Karpas-422 (cell line): ENCODE results near the gene NGEF. TPM values are rescaled to one million over a fixed set of nuclear protein-coding genes. Genes with fewer than 3 reads are reported as not detected.

Experiments used
- DNase-seq: peaks from one replicate; pipeline ENCODE4 v3.0.0-alpha.2; 2015
- H2AFZ ChIP-seq: fragments of 200-600 bp; sonication (generic); 2 replicates; pipeline ENCODE4 v1.6.1; 2014; ENCODE audit warnings: antibody characterized with exemption, low read length, mixed read lengths
- H3K27ac ChIP-seq: fragments of 200-600 bp; sonication (generic); 2 replicates; pipeline ENCODE4 v1.5.1; 2014; ENCODE audit warnings: mild to moderate bottlenecking, low read length, moderate library complexity
- H3K27me3 ChIP-seq: fragments of 200-600 bp; sonication (generic); 2 replicates; pipeline ENCODE4 v1.6.1; 2014; ENCODE audit warnings: low read length, mixed read lengths
- H3K36me3 ChIP-seq: fragments of 200-600 bp; sonication (generic); 2 replicates; pipeline ENCODE4 v1.6.1; 2014; ENCODE audit warnings: low read length, mixed read lengths; ENCODE audit not compliant: insufficient read depth
- H3K4me1 ChIP-seq: fragments of 200-600 bp; sonication (generic); 2 replicates; pipeline ENCODE4 v1.6.1; 2014; ENCODE audit warnings: mild to moderate bottlenecking, low read length, mixed read lengths
- H3K4me2 ChIP-seq: fragments of 200-600 bp; sonication (generic); 2 replicates; pipeline ENCODE4 v1.6.1; 2014; ENCODE audit warnings: low read length, low read depth, mild to moderate bottlenecking; ENCODE audit not compliant: poor library complexity, severe bottlenecking
- H3K4me3 ChIP-seq: fragments of 200-600 bp; sonication (generic); 2 replicates; pipeline ENCODE4 v1.5.1; 2014; ENCODE audit warnings: mild to moderate bottlenecking, antibody characterized with exemption, low read length, mixed read lengths
- H3K79me2 ChIP-seq: fragments of 200-600 bp; sonication (generic); 2 replicates; pipeline ENCODE4 v1.6.1; 2014; ENCODE audit warnings: mild to moderate bottlenecking, low read length, mixed read lengths
- H3K9ac ChIP-seq: fragments of 200-600 bp; sonication (generic); 2 replicates; pipeline ENCODE4 v1.6.0; 2014; ENCODE audit warnings: low read length
- H3K9me2 ChIP-seq: fragments of 200-600 bp; sonication (generic), shearing (Covaris generic); replicated peaks from 2 replicates; pipeline ENCODE4 v1.6.0; 2014; ENCODE audit warnings: mild to moderate bottlenecking, low read length, moderate library complexity; ENCODE audit not compliant: insufficient read depth
- H3K9me3 ChIP-seq: fragments of 300-700, 200-600 bp; sonication (generic); 2 replicates; pipeline ENCODE4 v1.6.1; 2014; ENCODE audit warnings: low read length, mixed read lengths
- H4K20me1 ChIP-seq: fragments of 200-600 bp; sonication (generic); 2 replicates; pipeline ENCODE4 v1.6.1; 2014; ENCODE audit warnings: mild to moderate bottlenecking, antibody characterized with exemption, low read length, low read depth; ENCODE audit not compliant: insufficient read depth
- total RNA-seq: library from RNA; depleted of rRNA; stranded (reverse); fragments of >200 nt; shearing (Covaris generic); gene quantifications from 2 replicates; pipeline ENCODE4 v1.2.3, GENCODE V29; 2014; ENCODE audit warnings: low replicate concordance

NGEF gene
- total RNA-seq, 1 experiment from 2014 or later, result not detected

DNA sequence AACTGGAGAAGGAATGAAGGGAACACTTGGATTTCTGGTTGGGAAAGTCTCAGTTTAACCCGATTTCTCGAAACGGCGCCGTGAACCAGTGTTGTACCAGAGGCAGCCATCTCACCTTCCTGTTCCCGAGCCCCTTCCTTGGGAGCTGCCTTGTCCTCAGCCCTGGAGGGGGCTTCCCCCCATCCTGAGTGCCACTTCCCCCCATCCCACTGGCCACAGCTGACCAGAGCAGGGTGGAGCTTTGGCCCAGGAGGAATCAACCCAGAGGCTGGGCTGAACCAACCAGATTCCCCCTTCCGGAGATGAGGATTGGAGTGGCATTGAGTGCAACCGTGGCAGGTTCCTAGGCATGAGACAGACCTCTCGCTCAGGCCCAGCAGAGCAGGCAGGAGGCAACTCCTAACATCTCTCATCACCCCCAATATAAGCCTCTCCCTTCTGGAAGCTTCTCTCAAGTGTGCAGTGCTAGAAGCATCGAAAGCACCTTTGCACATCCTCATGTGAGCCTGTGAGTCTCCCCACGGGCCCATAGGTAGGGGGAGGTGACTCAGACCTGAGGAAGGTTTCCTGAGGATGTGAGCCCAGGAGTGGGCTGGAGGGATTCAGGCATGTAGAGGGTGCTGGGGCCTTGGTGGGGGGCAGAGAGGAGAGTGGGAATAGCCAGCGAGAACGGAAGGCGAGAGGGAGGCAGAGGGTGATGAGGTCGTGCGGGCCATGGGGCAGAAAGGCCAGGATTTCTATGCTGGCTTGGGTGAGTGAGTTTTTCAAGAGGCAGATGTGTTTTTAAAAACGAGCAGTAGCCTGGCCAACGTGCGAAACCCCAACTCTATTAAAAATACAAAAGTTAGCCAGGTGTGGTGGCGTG is 11.9 kb downstream of the NGEF start:
- Histone ChIP-seq H3K79me2 (no peaks in the 10 kb centered on the region), H3K9ac (no peak overlapping the region), H3K27me3 (no peaks in the 10 kb centered on the region), H3K36me3 (no peaks in the 10 kb centered on the region), H4K20me1 (no peaks in the 10 kb centered on the region), H3K27ac (no peak overlapping the region), H3K9me2 (no peaks in the 10 kb centered on the region), H3K4me2 (no peak overlapping the region), H3K4me3 (no peak overlapping the region), H3K4me1 (no peaks in the 10 kb centered on the region), H3K9me3 (no peaks in the 10 kb centered on the region), H2AFZ (no peak overlapping the region)
- DNase-seq, result no peak

DNA sequence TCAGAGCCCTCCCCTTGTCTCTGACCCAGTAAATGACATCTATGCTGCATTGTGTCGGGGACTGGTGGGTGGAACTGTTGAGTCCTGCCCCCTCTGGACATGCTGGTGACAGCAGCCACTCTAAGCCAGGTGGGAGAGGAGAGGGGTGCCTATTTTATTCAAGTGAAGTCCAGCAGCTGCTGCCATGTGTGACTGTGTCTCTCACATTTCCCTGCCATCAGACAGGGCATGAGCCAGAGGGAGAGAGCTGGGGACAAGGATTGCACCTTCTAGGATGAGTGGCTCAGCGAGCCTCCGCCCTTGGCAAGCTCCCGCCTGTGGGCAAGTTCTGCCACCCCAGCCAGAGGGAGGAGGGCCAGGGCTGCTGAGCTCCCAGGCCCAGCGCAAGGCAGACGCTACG is 13.7 kb downstream of the NGEF start:
- Histone ChIP-seq H3K4me1 (no peaks in the 10 kb centered on the region), H3K27me3 (no peaks in the 10 kb centered on the region), H4K20me1 (no peaks in the 10 kb centered on the region), H3K9me2 (no peaks in the 10 kb centered on the region), H3K4me3 (no peak overlapping the region), H2AFZ (no peak overlapping the region), H3K9ac (no peak overlapping the region), H3K27ac (no peak overlapping the region), H3K4me2 (no peak overlapping the region), H3K9me3 (no peaks in the 10 kb centered on the region), H3K36me3 (no peaks in the 10 kb centered on the region), H3K79me2 (no peaks in the 10 kb centered on the region)
- peak; percentile 62 for DNase-seq

DNA sequence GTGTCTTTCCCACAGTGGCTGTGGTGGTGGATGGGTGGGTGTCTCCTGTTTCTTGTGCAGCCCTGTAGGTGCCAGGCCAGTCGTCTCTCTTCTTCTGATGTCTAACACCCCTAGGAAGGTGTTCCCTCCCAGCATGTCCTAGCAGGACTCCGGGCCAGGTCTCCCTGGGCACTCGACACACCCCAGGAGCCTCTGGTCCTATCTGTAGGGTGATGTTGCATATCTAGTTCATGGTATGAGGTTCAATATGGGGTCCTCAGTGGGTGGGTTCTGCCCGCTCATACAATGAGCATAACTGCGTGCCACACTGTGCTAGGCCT is 14.4 kb downstream of the NGEF start:
- H2AFZ ChIP-seq, result no peak overlapping the region
- no peak overlapping the region for H3K27ac ChIP-seq
- no peaks in the 10 kb centered on the region for H3K9me3 ChIP-seq
- no peak overlapping the region for H3K4me2 ChIP-seq
- H3K79me2 ChIP-seq, result no peaks in the 10 kb centered on the region
- H4K20me1 ChIP-seq, result no peaks in the 10 kb centered on the region
- no peak overlapping the region for H3K9ac ChIP-seq
- no peak for DNase-seq
- H3K9me2 ChIP-seq, result no peaks in the 10 kb centered on the region
- H3K4me3 ChIP-seq, result no peak overlapping the region
- H3K36me3 ChIP-seq, result no peaks in the 10 kb centered on the region
- no peaks in the 10 kb centered on the region for H3K4me1 ChIP-seq
- H3K27me3 ChIP-seq, result no peaks in the 10 kb centered on the region

DNA sequence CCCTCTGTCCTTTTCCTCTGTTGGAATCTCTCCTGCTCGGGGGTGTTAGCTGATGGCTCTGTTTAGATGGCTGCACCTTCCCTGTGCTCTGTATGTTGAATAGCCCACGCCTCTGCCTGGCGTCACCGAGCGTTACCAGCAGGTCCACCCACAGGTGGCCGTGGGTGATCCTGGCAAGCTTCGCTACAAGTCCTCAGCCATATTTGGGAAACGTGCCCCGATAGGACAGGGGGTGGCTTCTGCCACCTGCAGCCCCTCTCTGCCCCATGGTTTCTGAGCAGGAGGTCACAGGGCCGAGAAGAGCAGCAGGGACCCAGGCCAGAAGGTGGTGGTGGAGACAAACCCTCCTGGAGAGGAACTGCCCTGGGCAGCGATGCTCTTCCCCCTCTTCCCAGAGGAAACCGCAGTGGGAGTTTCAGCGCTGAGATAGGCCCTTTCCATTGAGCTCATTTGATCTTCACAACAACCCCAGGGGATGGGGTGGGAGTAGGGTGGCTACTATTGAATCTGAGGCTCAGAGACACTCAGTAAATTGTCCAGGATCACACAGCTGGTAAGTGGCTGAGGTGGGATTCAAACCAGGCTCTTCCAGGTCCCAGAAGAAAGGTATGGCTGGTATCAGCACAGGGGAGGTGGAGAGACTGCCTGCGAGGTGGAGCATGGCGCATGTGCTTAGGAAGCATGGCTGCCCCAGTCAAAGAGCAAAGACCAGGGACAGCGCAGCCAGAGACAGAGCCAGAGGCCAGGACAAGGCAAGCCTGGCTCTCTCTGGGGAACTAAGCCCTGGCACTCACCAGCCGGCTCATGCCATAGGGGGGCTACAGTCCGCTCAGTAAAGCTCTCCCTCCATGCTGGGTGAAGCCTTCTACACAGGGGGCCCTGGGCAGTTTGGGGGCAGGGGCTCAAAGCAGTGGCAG is 15.0 kb downstream of the NGEF start:
- H3K79me2 ChIP-seq, result no peaks in the 10 kb centered on the region
- H3K27me3 ChIP-seq, result no peaks in the 10 kb centered on the region
- H3K9me3 ChIP-seq, result no peaks in the 10 kb centered on the region
- H3K4me1 ChIP-seq, result no peaks in the 10 kb centered on the region
- no peaks in the 10 kb centered on the region for H3K36me3 ChIP-seq
- no peaks in the 10 kb centered on the region for H3K9me2 ChIP-seq
- DNase-seq, result no peak
- no peak overlapping the region for H3K4me3 ChIP-seq
- H3K4me2 ChIP-seq, result no peak overlapping the region
- H4K20me1 ChIP-seq, result no peaks in the 10 kb centered on the region
- no peak overlapping the region for H2AFZ ChIP-seq
- no peak overlapping the region for H3K27ac ChIP-seq
- H3K9ac ChIP-seq, result no peak overlapping the region

DNA sequence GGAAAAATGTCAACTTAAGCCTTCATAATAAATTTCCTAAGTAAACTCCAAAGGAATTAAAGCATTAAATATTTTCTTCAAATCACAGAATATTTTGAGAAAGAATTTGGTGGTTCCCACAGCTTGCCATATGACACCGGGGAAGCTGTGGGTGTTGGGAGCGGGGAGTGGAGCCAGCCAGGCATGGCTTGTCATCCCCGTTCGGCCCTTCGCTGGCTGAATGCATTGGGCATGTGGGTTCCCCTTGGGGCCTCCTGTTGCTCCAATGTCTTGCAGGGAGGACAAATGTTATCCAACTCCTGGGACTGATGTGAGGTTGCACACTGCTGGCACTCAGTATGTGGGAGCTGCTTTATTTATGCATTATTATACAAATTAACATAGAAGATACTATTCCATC is 18.6 kb downstream of the NGEF start:
- no peaks in the 10 kb centered on the region for H3K27me3 ChIP-seq
- H2AFZ ChIP-seq, result no peak overlapping the region
- H3K36me3 ChIP-seq, result no peaks in the 10 kb centered on the region
- H3K4me3 ChIP-seq, result no peak overlapping the region
- no peak overlapping the region for H3K4me2 ChIP-seq
- H3K9me2 ChIP-seq, result no peaks in the 10 kb centered on the region
- no peaks in the 10 kb centered on the region for H4K20me1 ChIP-seq
- no peak for DNase-seq
- no peaks in the 10 kb centered on the region for H3K4me1 ChIP-seq
- no peak overlapping the region for H3K27ac ChIP-seq
- H3K79me2 ChIP-seq, result no peaks in the 10 kb centered on the region
- no peak overlapping the region for H3K9ac ChIP-seq
- H3K9me3 ChIP-seq, result no peaks in the 10 kb centered on the region

DNA sequence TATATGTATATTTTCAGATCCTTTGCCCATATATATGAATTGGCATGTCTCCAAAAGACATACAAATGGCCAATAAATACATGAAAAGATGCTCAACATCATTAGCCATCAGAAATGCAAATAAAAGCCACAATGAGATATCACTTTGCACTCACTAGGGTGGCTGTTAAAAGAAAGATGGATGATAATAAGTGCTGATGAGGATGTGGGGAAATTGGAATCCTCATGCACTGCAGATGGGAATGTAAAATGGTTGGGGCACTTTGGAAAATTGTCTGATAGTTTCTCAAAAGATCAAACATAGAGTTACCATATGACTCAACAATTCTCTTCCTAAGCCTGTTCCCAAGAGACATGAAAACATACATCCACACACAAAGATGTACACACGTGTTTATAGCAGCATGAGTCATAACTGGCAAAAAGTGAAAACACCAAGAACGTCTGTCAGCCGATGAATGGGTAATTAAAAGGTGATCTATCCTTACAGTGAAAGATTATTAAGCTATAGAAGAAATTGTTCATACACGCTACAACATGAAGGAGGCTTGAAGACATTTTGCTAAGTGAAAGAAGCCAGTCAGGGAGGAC is 19.7 kb downstream of the NGEF start:
- no peak overlapping the region for H3K9ac ChIP-seq
- no peak for DNase-seq
- H3K79me2 ChIP-seq, result no peaks in the 10 kb centered on the region
- no peaks in the 10 kb centered on the region for H3K9me2 ChIP-seq
- no peaks in the 10 kb centered on the region for H4K20me1 ChIP-seq
- H3K9me3 ChIP-seq, result no peaks in the 10 kb centered on the region
- no peak overlapping the region for H3K4me3 ChIP-seq
- H3K27ac ChIP-seq, result no peak overlapping the region
- no peak overlapping the region for H2AFZ ChIP-seq
- no peaks in the 10 kb centered on the region for H3K4me1 ChIP-seq
- no peak overlapping the region for H3K4me2 ChIP-seq
- no peaks in the 10 kb centered on the region for H3K27me3 ChIP-seq
- H3K36me3 ChIP-seq, result no peaks in the 10 kb centered on the region

DNA sequence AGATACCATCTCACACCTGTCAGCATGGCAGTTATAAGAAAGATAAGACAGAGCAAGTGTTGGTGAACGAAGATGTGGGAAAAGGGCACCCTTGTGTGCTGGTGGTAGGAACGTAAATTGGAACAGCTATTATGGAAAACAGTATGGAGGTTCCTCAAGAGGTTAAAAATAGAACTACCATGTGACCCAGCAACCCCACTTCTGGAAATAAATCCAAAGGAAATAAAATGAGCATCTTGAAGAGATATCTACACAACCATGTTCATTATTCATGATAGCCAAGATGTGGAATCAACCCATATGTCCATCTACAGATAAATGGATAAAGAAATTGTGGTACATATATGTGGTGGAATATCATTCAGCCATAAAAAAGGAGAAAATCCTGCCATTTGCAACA is 26.9 kb downstream of the NGEF start:
- DNase-seq, result no peak
- Histone ChIP-seq H3K4me1 (no peaks in the 10 kb centered on the region; the same call in 1 of the 2 replicates), H3K27me3 (no peaks in the 10 kb centered on the region), H3K36me3 (no peaks in the 10 kb centered on the region), H2AFZ (no peak overlapping the region), H3K4me3 (no peak overlapping the region), H3K79me2 (no peaks in the 10 kb centered on the region), H3K27ac (no peak overlapping the region), H4K20me1 (no peaks in the 10 kb centered on the region), H3K9ac (no peak overlapping the region), H3K4me2 (no peak overlapping the region), H3K9me2 (no peaks in the 10 kb centered on the region), H3K9me3 (no peaks in the 10 kb centered on the region)
